ENCODE measurements around the gene ANP32B.

Gene ANP32B

GRCh38 chr9:98031169-98031568 lies 48.0 kb downstream of the ANP32B start:
- DNase-seq (ENCODE audit: low spot score), result no peak

- DNase-seq (ENCODE audit: low spot score), result peak; percentile 57
Observed at GRCh38 chr9:98031935-98032334, 48.8 kb downstream of the ANP32B start.

GRCh38 chr9:98034593-98035546 lies 51.7 kb downstream of the ANP32B start:
- DNase-seq (ENCODE audit: low spot score), result peak; percentile 95

GRCh38 chr9:98037357-98037756 lies 54.2 kb downstream of the ANP32B start:
- DNase-seq (ENCODE audit: low spot score), result no peak

- DNase-seq (ENCODE audit: low spot score), result no peak
Observed at GRCh38 chr9:98038958-98039357, 55.8 kb downstream of the ANP32B start.

GRCh38 chr9:98039607-98040017 lies 56.5 kb downstream of the ANP32B start:
- no peak for DNase-seq (ENCODE audit: low spot score)

- DNase-seq (ENCODE audit: low spot score), result no peak
Observed at GRCh38 chr9:98040212-98040611, 57.1 kb downstream of the ANP32B start.

GRCh38 chr9:98043915-98044314 lies 60.8 kb downstream of the ANP32B start:
- DNase-seq (ENCODE audit: low spot score), result no peak

GRCh38 chr9:98045234-98046179 lies 62.4 kb downstream of the ANP32B start:
- peak; percentile 40 for DNase-seq (ENCODE audit: low spot score)

- DNase-seq (ENCODE audit: low spot score), result no peak
Observed at GRCh38 chr9:98046180-98046543, 63.0 kb downstream of the ANP32B start.

GRCh38 chr9:98047002-98047401 lies 63.9 kb downstream of the ANP32B start:
- DNase-seq (ENCODE audit: low spot score), result no peak

- DNase-seq (ENCODE audit: low spot score), result no peak
Observed at GRCh38 chr9:98049288-98050072, 66.3 kb downstream of the ANP32B start.

GRCh38 chr9:98050351-98050750 lies 67.2 kb downstream of the ANP32B start:
- no peak for DNase-seq (ENCODE audit: low spot score)

- DNase-seq (ENCODE audit: low spot score), result no peak
Observed at GRCh38 chr9:98054376-98054951, 71.3 kb downstream of the ANP32B start.

- DNase-seq (ENCODE audit: low spot score), result peak; percentile 90
Observed at GRCh38 chr9:98056269-98057137, 73.4 kb downstream of the ANP32B start, which contains the start of gene NANS. TSS of gene NANS (plus strand) at chr9:98056732. CDS start at chr9:98056809, 77 bp downstream.

GRCh38 chr9:98057138-98057799 lies 74.1 kb downstream of the ANP32B start:
- no peak for DNase-seq (ENCODE audit: low spot score)

- DNase-seq (ENCODE audit: low spot score), result no peak
Observed at GRCh38 chr9:98062161-98062560, 79.0 kb downstream of the ANP32B start.

- DNase-seq (ENCODE audit: low spot score), result no peak
Observed at GRCh38 chr9:98064623-98065392, 81.7 kb downstream of the ANP32B start.

All from hematopoietic multipotent progenitor cell treated with erythropoietin and hydrocortisone succinate and interleukin-3 and kit ligand, for 17 days (in vitro differentiated cells).